ENCODE data around the gene PMF1. TPM values are rescaled to one million over a fixed set of nuclear protein-coding genes. Genes with fewer than 3 reads are reported as not detected.
"Not testable (repeated sequence)": the region's sequence is repeated elsewhere in the genome, so short reads cannot be mapped to it uniquely, and the experiment has no call there.

The PMF1 gene
- total RNA-seq, 1 donor from 2014 or later: 61.4 TPM

DNA sequence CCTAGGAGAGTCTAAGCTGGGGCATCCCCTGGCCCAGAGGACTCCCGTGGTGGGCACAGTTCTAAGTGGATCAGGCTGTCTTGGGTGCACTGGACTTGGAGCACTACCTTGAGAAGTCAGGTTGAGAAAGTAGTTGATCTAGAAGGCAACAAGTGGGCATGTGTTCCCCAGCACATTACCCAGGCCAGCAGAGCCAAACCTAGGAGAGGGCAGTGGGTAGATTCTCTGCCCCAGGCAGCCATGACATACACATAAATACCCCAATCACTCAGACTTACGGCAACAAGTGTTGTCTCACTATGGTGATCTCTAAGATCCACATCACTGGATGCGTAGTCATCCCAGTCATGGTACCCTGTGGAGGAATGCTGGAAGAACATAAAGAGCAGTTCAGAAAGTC lies 1.6 kb upstream of the PMF1 start:
- intact Hi-C loops (cut with DNase I): loop anchor here (5.0 kb wide), 2 partner anchors 114 to 129 kb away; partner anchors contain the start of gene MEX3A
- no peak for DNase-seq (ENCODE audit: low spot score in 2 of 2)
- Histone ChIP-seq H3K9me3 (no peaks in the 10 kb centered on the region), H3K27me3 (no peaks in the 10 kb centered on the region), H3K36me3 (peaks cover 24 to 34% of the 10 kb centered on the region in 2 donors), H3K27ac (no peak overlapping the region), H3K4me3 (no peak overlapping the region), H3K4me1 (peaks cover 5 to 17% of the 10 kb centered on the region in 2 donors)
- TF ChIP-seq, protein P1, sequence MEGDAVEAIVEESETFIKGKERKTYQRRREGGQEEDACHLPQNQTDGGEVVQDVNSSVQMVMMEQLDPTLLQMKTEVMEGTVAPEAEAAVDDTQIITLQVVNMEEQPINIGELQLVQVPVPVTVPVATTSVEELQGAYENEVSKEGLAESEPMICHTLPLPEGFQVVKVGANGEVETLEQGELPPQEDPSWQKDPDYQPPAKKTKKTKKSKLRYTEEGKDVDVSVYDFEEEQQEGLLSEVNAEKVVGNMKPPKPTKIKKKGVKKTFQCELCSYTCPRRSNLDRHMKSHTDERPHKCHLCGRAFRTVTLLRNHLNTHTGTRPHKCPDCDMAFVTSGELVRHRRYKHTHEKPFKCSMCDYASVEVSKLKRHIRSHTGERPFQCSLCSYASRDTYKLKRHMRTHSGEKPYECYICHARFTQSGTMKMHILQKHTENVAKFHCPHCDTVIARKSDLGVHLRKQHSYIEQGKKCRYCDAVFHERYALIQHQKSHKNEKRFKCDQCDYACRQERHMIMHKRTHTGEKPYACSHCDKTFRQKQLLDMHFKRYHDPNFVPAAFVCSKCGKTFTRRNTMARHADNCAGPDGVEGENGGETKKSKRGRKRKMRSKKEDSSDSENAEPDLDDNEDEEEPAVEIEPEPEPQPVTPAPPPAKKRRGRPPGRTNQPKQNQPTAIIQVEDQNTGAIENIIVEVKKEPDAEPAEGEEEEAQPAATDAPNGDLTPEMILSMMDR (IDR thresholded peaks at IDR 0.05): no peak

DNA sequence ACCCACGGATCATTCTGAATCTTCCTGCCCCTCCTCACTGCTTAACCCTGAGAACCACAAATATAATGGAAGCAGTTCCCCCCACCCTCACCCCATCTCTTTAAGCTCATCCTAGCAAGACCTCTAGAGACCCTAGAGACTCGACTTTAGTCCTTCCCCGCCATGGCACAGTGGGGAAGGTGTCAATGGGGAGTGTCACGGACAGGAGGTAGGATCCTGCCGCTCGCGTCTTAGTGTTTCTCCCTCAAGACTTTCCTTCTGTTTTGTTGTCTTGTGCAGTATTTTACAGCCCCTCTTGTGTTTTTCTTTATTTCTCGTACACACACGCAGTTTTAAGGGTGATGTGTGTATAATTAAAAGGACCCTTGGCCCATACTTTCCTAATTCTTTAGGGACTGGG lies 677 bp upstream of the PMF1 start:
- no peak for DNase-seq (ENCODE audit: low spot score in 2 of 2)
- intact Hi-C loops (cut with DNase I): loop anchor here (1.0 to 5.0 kb wide), 4 partner anchors 18 to 130 kb away; partner anchors contain the start of genes MEX3A and SLC25A44

DNA sequence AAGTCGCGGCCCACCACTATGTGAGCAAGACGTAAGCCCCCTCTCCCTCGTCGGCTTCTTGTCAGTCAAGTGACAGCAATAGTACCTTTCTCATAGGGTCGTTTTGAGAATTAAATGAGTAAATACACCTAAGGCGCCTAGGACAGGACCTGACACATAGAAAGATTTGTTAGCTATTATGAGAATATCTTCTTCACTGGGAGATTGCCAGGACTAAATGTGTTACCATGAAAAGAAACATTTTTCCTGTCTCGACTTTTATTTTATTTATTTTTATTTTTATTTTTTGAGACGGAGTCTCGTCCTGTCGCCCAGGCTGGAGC lies 798 bp downstream of the PMF1 start:
- intact Hi-C loops (cut with DNase I): loop anchor here (2.0 to 5.0 kb wide), 3 partner anchors 67 to 131 kb away; partner anchors contain the start of gene MEX3A

More for the DNA sequence above, 677 bp upstream of the PMF1 start:
- peak overlapping the region; percentile 89 to 96 for H3K27ac ChIP-seq
- TF ChIP-seq, protein P1 (IDR thresholded peaks at IDR 0.05): no peak
- peaks cover 19 to 27% of the 10 kb centered on the region in 2 donors for H3K36me3 ChIP-seq
- no peaks in the 10 kb centered on the region for H3K27me3 ChIP-seq
- H3K4me1 ChIP-seq: peaks cover 5 to 17% of the 10 kb centered on the region in 2 donors
- H3K4me3 ChIP-seq: peak overlapping the region; percentile 74 to 82
- H3K9me3 ChIP-seq: no peaks in the 10 kb centered on the region

GRCh38 chr1:156214024-156214748 lies 1.4 kb downstream of the PMF1 start:
- peaks cover 5 to 24% of the 10 kb centered on the region in 2 donors for H3K4me1 ChIP-seq
- no peaks in the 10 kb centered on the region for H3K9me3 ChIP-seq
- TF ChIP-seq, protein P1 (IDR thresholded peaks at IDR 0.05): no peak
- peak overlapping the region; percentile 89 to 96 for H3K27ac ChIP-seq
- H3K36me3 ChIP-seq: peaks cover 11 to 12% of the 10 kb centered on the region in 2 donors
- H3K27me3 ChIP-seq: no peaks in the 10 kb centered on the region
- peak overlapping the region; percentile 74 to 82 for H3K4me3 ChIP-seq
- DNase-seq (ENCODE audit: low spot score in 2 of 2): no peak
- intact Hi-C loops (cut with DNase I): loop anchor here (5.0 kb wide), 2 partner anchors 117 to 132 kb away; partner anchors contain the start of gene MEX3A

More for the DNA sequence above, 798 bp downstream of the PMF1 start:
- peaks cover 11 to 18% of the 10 kb centered on the region in 2 donors for H3K36me3 ChIP-seq
- H3K4me1 ChIP-seq: peaks cover 5 to 24% of the 10 kb centered on the region in 2 donors
- no peak for DNase-seq (ENCODE audit: low spot score in 2 of 2)
- H3K4me3 ChIP-seq: peak overlapping the region; percentile 74 to 82
- no peaks in the 10 kb centered on the region for H3K9me3 ChIP-seq
- TF ChIP-seq, protein P1 (IDR thresholded peaks at IDR 0.05): no peak
- H3K27ac ChIP-seq: peak overlapping the region; percentile 89 to 96
- no peaks in the 10 kb centered on the region for H3K27me3 ChIP-seq

- Histone ChIP-seq H3K4me1 (peaks cover 5 to 24% of the 10 kb centered on the region in 2 donors), H3K27ac (peak overlapping the region in 1 of 2 donors; percentile 72), H3K36me3 (peaks cover 7 to 12% of the 10 kb centered on the region in 2 donors)
- DNase-seq (ENCODE audit: low spot score in 2 of 2); H3K9me3 ChIP-seq; H3K4me3 ChIP-seq; intact Hi-C loops (cut with DNase I); H3K27me3 ChIP-seq: not testable (repeated sequence)
Measured at GRCh38 chr1:156216361-156217086, 3.7 kb downstream of the PMF1 start.

DNA sequence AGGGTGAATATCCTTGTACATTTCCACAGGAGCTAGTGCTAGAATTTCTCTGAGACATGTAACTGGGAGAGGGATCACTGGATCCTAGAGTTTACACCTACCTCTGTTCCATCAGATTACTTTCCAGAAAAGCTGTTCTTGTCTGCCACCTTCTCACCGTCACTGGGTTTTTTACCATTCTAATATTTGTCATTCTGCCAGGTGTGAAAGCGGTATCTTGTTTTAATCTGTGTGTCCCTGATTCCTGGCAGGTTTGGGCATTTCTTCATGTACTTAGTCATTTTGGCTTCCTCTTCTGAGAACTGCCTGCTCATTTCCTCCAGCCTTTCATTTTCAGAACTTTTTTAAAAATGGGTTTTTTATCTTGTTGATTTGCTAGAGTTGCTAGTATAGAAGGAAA lies 5.1 kb downstream of the PMF1 start:
- no peaks in the 10 kb centered on the region for H3K27me3 ChIP-seq
- no peak for DNase-seq (ENCODE audit: low spot score in 2 of 2)
- peaks cover 18 to 23% of the 10 kb centered on the region in 2 donors for H3K36me3 ChIP-seq
- peaks cover 5 to 21% of the 10 kb centered on the region in 2 donors for H3K4me1 ChIP-seq
- peak overlapping the region; percentile 39 to 72 for H3K27ac ChIP-seq
- TF ChIP-seq, protein P1 (IDR thresholded peaks at IDR 0.05): no peak
- H3K4me3 ChIP-seq: no peak overlapping the region
- intact Hi-C loops (cut with DNase I): no loop called here
- no peaks in the 10 kb centered on the region for H3K9me3 ChIP-seq
